ENCODE data around the gene TK1. TPM values are rescaled to one million over a fixed set of nuclear protein-coding genes. Genes with fewer than 3 reads are reported as not detected.

Gene TK1
- total RNA-seq, 1 donor: 75.9 TPM

DNA sequence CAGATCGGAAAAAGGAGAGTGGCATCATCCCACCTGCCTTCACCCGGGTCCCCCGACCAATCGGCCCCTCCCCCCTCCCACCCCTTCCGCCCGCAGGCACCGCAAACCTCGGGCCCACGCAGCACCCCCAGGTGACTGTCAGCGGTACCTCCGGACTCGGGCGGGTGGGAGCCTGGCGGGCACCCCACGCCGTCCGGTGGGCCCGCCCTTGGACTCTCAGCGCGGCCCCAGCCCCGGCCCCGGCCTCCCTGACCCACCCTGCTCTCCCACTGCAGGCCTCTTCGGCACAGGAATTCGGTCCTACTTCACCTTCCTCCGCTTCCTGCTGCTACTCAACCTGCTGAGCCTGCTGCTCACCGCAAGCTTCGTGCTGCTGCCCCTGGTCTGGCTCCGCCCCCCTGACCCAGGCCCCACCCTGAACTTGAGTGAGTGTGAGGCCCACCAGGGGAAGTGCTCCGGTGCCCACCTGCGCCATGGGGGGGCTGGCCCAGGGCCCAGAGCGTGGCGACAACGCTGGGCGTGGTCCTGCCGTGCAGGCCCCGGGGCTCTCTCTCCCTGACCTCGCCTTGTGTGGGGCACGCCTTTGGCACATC is 54.7 kb downstream of the TK1 start:
- no peak overlapping the region for H3K4me3 ChIP-seq (ENCODE audit: low read depth, low read length)
- DNase-seq (ENCODE audit: low read depth): no peak
- TF ChIP-seq, protein P1, sequence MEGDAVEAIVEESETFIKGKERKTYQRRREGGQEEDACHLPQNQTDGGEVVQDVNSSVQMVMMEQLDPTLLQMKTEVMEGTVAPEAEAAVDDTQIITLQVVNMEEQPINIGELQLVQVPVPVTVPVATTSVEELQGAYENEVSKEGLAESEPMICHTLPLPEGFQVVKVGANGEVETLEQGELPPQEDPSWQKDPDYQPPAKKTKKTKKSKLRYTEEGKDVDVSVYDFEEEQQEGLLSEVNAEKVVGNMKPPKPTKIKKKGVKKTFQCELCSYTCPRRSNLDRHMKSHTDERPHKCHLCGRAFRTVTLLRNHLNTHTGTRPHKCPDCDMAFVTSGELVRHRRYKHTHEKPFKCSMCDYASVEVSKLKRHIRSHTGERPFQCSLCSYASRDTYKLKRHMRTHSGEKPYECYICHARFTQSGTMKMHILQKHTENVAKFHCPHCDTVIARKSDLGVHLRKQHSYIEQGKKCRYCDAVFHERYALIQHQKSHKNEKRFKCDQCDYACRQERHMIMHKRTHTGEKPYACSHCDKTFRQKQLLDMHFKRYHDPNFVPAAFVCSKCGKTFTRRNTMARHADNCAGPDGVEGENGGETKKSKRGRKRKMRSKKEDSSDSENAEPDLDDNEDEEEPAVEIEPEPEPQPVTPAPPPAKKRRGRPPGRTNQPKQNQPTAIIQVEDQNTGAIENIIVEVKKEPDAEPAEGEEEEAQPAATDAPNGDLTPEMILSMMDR (IDR thresholded peaks at IDR 0.05; ENCODE audit: insufficient read depth, low read length): no peak

DNA sequence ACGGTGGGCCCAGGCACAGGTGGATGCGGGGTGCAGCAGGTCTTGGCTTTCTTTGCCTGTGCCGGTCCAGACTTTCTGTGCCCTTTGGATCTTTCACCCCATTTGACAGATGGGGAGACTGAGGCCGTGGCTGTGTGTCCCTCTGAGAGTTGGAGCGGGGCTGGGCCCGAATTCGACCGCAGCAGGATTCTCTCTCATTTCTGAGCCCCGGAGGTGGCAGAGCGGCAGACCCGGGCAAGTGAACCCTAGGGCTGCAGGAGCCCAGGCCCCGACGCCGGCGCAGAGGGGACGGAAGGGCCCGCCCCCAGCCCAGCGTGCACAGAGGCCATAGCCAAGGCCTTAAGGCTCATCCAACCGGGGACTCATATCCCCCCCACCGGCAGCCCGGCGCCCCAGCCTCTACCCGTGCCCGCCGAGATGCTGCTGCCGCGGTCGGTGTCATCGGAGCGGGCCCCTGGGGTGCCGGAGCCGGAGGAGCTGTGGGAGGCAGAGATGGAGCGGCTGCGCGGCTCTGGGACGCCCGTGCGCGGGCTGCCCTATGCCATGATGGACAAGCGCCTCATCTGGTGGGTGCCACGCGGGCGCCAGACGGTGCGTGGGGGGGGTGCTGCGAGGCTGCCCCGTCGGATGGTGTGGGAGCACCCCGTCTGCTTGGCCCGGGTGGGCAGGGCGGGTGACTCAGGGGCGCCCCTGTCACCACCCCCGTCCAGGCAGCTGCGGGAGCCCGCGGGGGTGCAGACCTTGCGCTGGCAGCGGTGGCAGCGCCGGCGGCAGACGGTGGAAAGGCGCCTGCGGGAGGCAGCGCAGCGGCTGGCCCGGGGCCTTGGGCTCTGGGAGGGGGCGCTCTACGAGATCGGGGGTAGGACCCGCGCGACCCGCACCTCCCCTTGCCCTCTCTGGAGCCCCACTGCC is 55.4 kb downstream of the TK1 start:
- no peak for DNase-seq (ENCODE audit: low read depth)
- TF ChIP-seq, protein P1 (IDR thresholded peaks at IDR 0.05; ENCODE audit: insufficient read depth, low read length): no peak
- H3K4me3 ChIP-seq (ENCODE audit: low read depth, low read length): no peak overlapping the region

DNA sequence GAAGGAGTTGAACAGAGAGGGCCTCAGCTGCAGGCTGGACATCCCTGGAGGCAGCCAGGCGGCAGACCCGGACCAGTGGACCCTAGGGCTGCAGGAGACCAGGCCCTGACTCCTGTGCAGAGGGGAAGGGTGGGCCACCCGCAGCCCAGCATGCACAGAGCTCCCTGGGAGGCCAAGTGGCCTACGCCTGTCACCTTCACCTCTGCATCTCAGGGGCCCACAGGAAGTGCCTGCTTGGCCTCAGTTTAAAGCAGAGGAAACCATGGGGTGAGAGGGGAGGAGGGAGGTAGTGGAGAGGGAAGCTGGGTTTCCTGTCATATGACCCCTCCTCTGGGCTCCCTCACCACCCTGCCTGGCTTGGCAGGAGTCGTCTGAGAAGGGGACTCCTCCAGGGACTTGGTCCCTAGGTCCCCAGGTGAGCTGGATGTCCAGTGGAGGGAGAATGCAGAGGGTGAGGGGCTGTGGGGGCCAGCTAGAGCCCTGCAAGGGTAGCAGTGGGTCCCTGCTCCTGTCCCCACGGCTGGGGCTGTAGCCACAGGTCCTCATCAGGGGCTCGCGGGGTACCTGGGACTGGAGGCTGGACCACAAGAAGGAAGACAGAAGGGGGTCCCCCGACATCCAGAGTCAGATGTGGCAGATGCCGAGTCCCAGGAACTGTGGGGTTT is 56.3 kb downstream of the TK1 start, which contains the start of gene TMC8:
Gene TMC8 (plus strand): TSS at position 335 of the 665 bp plus-strand sequence. CDS start 818 bp downstream, outside the sequence.
- DNase-seq (ENCODE audit: low read depth): no peak
- H3K4me3 ChIP-seq (ENCODE audit: low read depth, low read length): no peak within 1 kb of the TSS
- TF ChIP-seq, protein P1 (IDR thresholded peaks at IDR 0.05; ENCODE audit: insufficient read depth, low read length): no peak

- no peak for DNase-seq (ENCODE audit: low read depth)
- H3K4me3 ChIP-seq (ENCODE audit: low read depth, low read length): no peak overlapping the region
- TF ChIP-seq, protein P1 (IDR thresholded peaks at IDR 0.05; ENCODE audit: insufficient read depth, low read length): no peak
Observed at GRCh38 chr17:78130090-78130436, 56.8 kb downstream of the TK1 start.

DNA sequence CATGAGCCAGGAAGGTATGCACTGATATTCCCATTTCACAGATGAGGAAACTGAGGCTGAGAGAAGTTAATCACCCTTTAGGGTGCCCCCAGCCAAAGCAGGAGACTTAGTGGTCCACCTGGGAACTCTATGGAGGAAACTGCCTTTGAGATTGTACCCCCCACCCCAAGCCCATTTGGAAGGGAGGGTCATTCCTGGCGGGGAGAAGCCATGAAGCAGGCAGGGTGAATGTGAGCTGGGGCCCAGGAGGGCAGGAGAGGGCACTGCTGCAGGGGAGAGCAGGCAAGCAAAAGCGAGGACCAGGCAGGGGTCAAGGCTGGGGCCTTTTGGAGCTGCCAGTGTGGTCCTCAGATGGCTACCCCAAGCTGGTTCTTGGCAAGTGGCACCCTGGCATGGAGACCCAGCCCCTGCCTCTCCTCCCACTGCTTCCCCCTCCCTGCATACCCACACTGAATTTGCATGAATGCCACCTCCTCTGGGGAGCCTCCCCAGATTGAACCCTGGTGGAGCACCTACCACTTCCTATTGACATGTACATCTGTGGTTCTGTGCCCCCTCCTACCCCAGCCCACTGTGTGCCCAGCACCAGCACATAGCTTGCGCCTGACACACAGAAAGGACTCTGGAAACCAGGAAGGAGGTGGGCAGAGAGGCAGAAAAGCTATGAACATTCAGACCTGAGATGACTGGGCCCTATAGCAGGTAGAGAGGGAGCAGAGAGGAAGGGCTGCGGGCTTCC is 57.3 kb downstream of the TK1 start:
- H3K4me3 ChIP-seq (ENCODE audit: low read depth, low read length): no peak overlapping the region
- no peak for DNase-seq (ENCODE audit: low read depth)
- TF ChIP-seq, protein P1 (IDR thresholded peaks at IDR 0.05; ENCODE audit: insufficient read depth, low read length): no peak

Measured in fibroblast of the aortic adventitia (primary cell).